Activated naive CD4-positive, alpha-beta T cell treated with anti-CD3 and anti-CD28 coated beads, Interleukin-2, amount 10 ng/mL, durations not matched to agents 7 days and 5 days (primary cell): ENCODE results near the gene TMEM247.
"Not testable (repeated sequence)": the region's sequence is repeated elsewhere in the genome, so short reads cannot be mapped to it uniquely, and the experiment has no call there.

Experiments
- CTCF ChIA-PET: fragments of 350-600 bp; sonication (Branson Sonifier 250); formaldehyde crosslinking; loops from one replicate; lab custom pipeline; 2021; ENCODE audit warnings: antibody characterized with exemption; lab: Charles Lee
- DNase-seq: peaks from one replicate; pipeline ENCODE4 v3.0.0-alpha.2; 2020
- H3K27ac Mint-ChIP-seq: one replicate; pipeline ENCODE4 v1.8.0; 2021; ENCODE audit warnings: mild to moderate bottlenecking, moderate library complexity, mixed read lengths
- H3K27me3 Mint-ChIP-seq: one replicate; pipeline ENCODE4 v1.8.0; 2021; ENCODE audit warnings: mild to moderate bottlenecking, mixed read lengths
- H3K36me3 Mint-ChIP-seq: one replicate; pipeline ENCODE4 v1.8.0; 2021; ENCODE audit warnings: mixed read lengths
- H3K4me1 Mint-ChIP-seq: one replicate; pipeline ENCODE4 v1.8.0; 2021; ENCODE audit warnings: mixed read lengths
- H3K4me3 Mint-ChIP-seq: one replicate; pipeline ENCODE4 v1.8.0; 2021; ENCODE audit warnings: mild to moderate bottlenecking, moderate library complexity, mixed read lengths
- H3K9me3 Mint-ChIP-seq: one replicate; pipeline ENCODE4 v1.8.0; 2021; ENCODE audit warnings: mixed read lengths

Gene TMEM247

GRCh38 chr2:46469116-46469515 is 10.2 kb upstream of the TMEM247 start:
- peaks cover 19% of the 10 kb centered on the region for H3K27me3 Mint-ChIP-seq
- CTCF ChIA-PET, result no interaction called here
- no peak overlapping the region for H3K4me3 Mint-ChIP-seq
- no peaks in the 10 kb centered on the region for H3K36me3 Mint-ChIP-seq
- H3K9me3 Mint-ChIP-seq, result no peaks in the 10 kb centered on the region
- no peak overlapping the region for H3K27ac Mint-ChIP-seq
- DNase-seq, result no peak
- no peaks in the 10 kb centered on the region for H3K4me1 Mint-ChIP-seq

GRCh38 chr2:46469700-46470099 is 9.7 kb upstream of the TMEM247 start:
- Mint-ChIP-seq H3K4me3 (no peak overlapping the region), H3K4me1 (no peaks in the 10 kb centered on the region), H3K27ac (no peak overlapping the region), H3K36me3 (peaks cover 1% of the 10 kb centered on the region), H3K27me3 (peaks cover 21% of the 10 kb centered on the region), H3K9me3 (peaks cover 2% of the 10 kb centered on the region)
- no peak for DNase-seq
- CTCF ChIA-PET, result interaction anchor here (0.6 to 1.9 kb wide), 4 partner anchors 9 to 476 kb away, joined by 3 to 10 read pairs (median 4); no protein-coding TSS in a partner anchor

GRCh38 chr2:46470114-46470628 is 9.2 kb upstream of the TMEM247 start:
- no peak for DNase-seq
- Mint-ChIP-seq H3K36me3 (peaks cover 4% of the 10 kb centered on the region), H3K27me3 (peaks cover 26% of the 10 kb centered on the region), H3K4me1 (no peaks in the 10 kb centered on the region), H3K9me3 (peaks cover 4% of the 10 kb centered on the region), H3K4me3 (no peak overlapping the region), H3K27ac (no peak overlapping the region)
- CTCF ChIA-PET, result interaction anchor here (0.6 to 1.9 kb wide), 5 partner anchors 9 to 477 kb away, joined by 3 to 10 read pairs (median 3); no protein-coding TSS in a partner anchor

GRCh38 chr2:46471019-46471583 is 8.3 kb upstream of the TMEM247 start:
- Mint-ChIP-seq H3K27me3 (peaks cover 29% of the 10 kb centered on the region), H3K4me1 (no peaks in the 10 kb centered on the region), H3K4me3 (no peak overlapping the region), H3K36me3 (peaks cover 6% of the 10 kb centered on the region), H3K27ac (no peak overlapping the region), H3K9me3 (peaks cover 7% of the 10 kb centered on the region)
- CTCF ChIA-PET, result interaction anchor here (1.2 to 1.9 kb wide), 3 partner anchors 10 to 478 kb away, joined by 3 to 10 read pairs (median 4); no protein-coding TSS in a partner anchor
- DNase-seq, result no peak

GRCh38 chr2:46471697-46472096 is 7.7 kb upstream of the TMEM247 start:
- no peak for DNase-seq
- no peak overlapping the region for H3K4me3 Mint-ChIP-seq
- peaks cover 34% of the 10 kb centered on the region for H3K27me3 Mint-ChIP-seq
- no peak overlapping the region for H3K27ac Mint-ChIP-seq
- CTCF ChIA-PET, result no interaction called here
- H3K9me3 Mint-ChIP-seq, result peaks cover 12% of the 10 kb centered on the region
- peaks cover 6% of the 10 kb centered on the region for H3K36me3 Mint-ChIP-seq
- peaks cover under 1% of the 10 kb centered on the region for H3K4me1 Mint-ChIP-seq

- H3K4me3 Mint-ChIP-seq, H3K4me1 Mint-ChIP-seq, DNase-seq, H3K36me3 Mint-ChIP-seq, H3K27ac Mint-ChIP-seq, CTCF ChIA-PET: not testable (repeated sequence)
- H3K27me3 Mint-ChIP-seq, result peaks cover 38% of the 10 kb centered on the region
- peaks cover 15% of the 10 kb centered on the region for H3K9me3 Mint-ChIP-seq
These were observed 7.2 kb upstream of the TMEM247 start for GRCh38 chr2:46472165-46472564.

GRCh38 chr2:46477462-46477861 is 1.9 kb upstream of the TMEM247 start:
- CTCF ChIA-PET, result interaction anchor here (1.3 kb wide), 1 partner anchor 77 kb away, joined by 3 read pairs; no protein-coding TSS in a partner anchor
- Mint-ChIP-seq H3K4me1 (peaks cover 19% of the 10 kb centered on the region), H3K27me3 (peaks cover 31% of the 10 kb centered on the region), H3K9me3 (peaks cover 23% of the 10 kb centered on the region), H3K27ac (peak overlapping the region; percentile 72), H3K36me3 (peaks cover 12% of the 10 kb centered on the region)
- DNase-seq, result peak; percentile 75
- not testable (repeated sequence) for H3K4me3 Mint-ChIP-seq

GRCh38 chr2:46477925-46478324 is 1.4 kb upstream of the TMEM247 start:
- H3K27ac Mint-ChIP-seq, result no peak overlapping the region
- CTCF ChIA-PET, result interaction anchor here (1.3 kb wide), 1 partner anchor 77 kb away, joined by 3 read pairs; no protein-coding TSS in a partner anchor
- H3K9me3 Mint-ChIP-seq, result peaks cover 23% of the 10 kb centered on the region
- peaks cover 19% of the 10 kb centered on the region for H3K4me1 Mint-ChIP-seq
- no peak overlapping the region for H3K4me3 Mint-ChIP-seq
- H3K36me3 Mint-ChIP-seq, result peaks cover 12% of the 10 kb centered on the region
- no peak for DNase-seq
- H3K27me3 Mint-ChIP-seq, result peaks cover 29% of the 10 kb centered on the region

GRCh38 chr2:46480562-46480961 is 1.2 kb downstream of the TMEM247 start:
- H3K9me3 Mint-ChIP-seq, result peaks cover 16% of the 10 kb centered on the region
- H3K27ac Mint-ChIP-seq, result no peak overlapping the region
- H3K4me1 Mint-ChIP-seq, result peaks cover 19% of the 10 kb centered on the region
- DNase-seq, result no peak
- peaks cover 7% of the 10 kb centered on the region for H3K36me3 Mint-ChIP-seq
- no peak overlapping the region for H3K4me3 Mint-ChIP-seq
- H3K27me3 Mint-ChIP-seq, result peaks cover 14% of the 10 kb centered on the region
- CTCF ChIA-PET, result no interaction called here

- H3K27ac Mint-ChIP-seq, result no peak overlapping the region
- H3K9me3 Mint-ChIP-seq, result peaks cover 13% of the 10 kb centered on the region
- peaks cover 7% of the 10 kb centered on the region for H3K36me3 Mint-ChIP-seq
- CTCF ChIA-PET, result no interaction called here
- H3K27me3 Mint-ChIP-seq, result peaks cover 11% of the 10 kb centered on the region
- peaks cover 19% of the 10 kb centered on the region for H3K4me1 Mint-ChIP-seq
- H3K4me3 Mint-ChIP-seq, result no peak overlapping the region
- no peak for DNase-seq
These were observed 2.1 kb downstream of the TMEM247 start for GRCh38 chr2:46481198-46482193.

- Mint-ChIP-seq H3K36me3 (peaks cover 4% of the 10 kb centered on the region), H3K27me3 (peaks cover 5% of the 10 kb centered on the region), H3K27ac (no peak overlapping the region), H3K4me3 (no peak overlapping the region), H3K9me3 (peaks cover 8% of the 10 kb centered on the region), H3K4me1 (peaks cover 11% of the 10 kb centered on the region)
- DNase-seq, result no peak
- CTCF ChIA-PET, result interaction anchor here (1.0 kb wide), 1 partner anchor 14 kb away, joined by 3 read pairs; no protein-coding TSS in a partner anchor
These were observed 3.1 kb downstream of the TMEM247 start for GRCh38 chr2:46482490-46482889.

GRCh38 chr2:46485002-46485401 is 5.6 kb downstream of the TMEM247 start:
- Mint-ChIP-seq H3K27me3 (peaks cover 19% of the 10 kb centered on the region), H3K27ac (no peak overlapping the region)
- CTCF ChIA-PET, result no interaction called here

GRCh38 chr2:46486436-46486835 is 7.1 kb downstream of the TMEM247 start:
- CTCF ChIA-PET, result no interaction called here
- Mint-ChIP-seq H3K4me3 (no peak overlapping the region), H3K27ac (no peak overlapping the region), H3K27me3 (peaks cover 28% of the 10 kb centered on the region), H3K9me3 (no peaks in the 10 kb centered on the region), H3K36me3 (no peaks in the 10 kb centered on the region), H3K4me1 (peaks cover 5% of the 10 kb centered on the region)
- no peak for DNase-seq

More at GRCh38 chr2:46485002-46485401, 5.6 kb downstream of the TMEM247 start:
- Mint-ChIP-seq H3K4me1 (peaks cover 3% of the 10 kb centered on the region), H3K4me3 (no peak overlapping the region), H3K36me3 (no peaks in the 10 kb centered on the region), H3K9me3 (no peaks in the 10 kb centered on the region)
- DNase-seq, result no peak

GRCh38 chr2:46487667-46488335 is 8.4 kb downstream of the TMEM247 start:
- CTCF ChIA-PET, result no interaction called here
- Mint-ChIP-seq H3K36me3 (no peaks in the 10 kb centered on the region), H3K27ac (no peak overlapping the region), H3K4me3 (no peak overlapping the region), H3K4me1 (peaks cover 2% of the 10 kb centered on the region), H3K27me3 (peaks cover 28% of the 10 kb centered on the region), H3K9me3 (no peaks in the 10 kb centered on the region)
- DNase-seq, result no peak
